Subcutaneous adipose tissue (tissue), 4 donors: ENCODE data around the gene LHX6. TPM values are rescaled to one million over a fixed set of nuclear protein-coding genes. Genes with fewer than 3 reads are reported as not detected.

Experiments used
- total RNA-seq, 4 donors: library from RNA; depleted of rRNA; stranded (reverse); fragments of >200 nt; gene quantifications; one replicate each; pipeline ENCODE4 v1.1.0, GENCODE V29; 2016
- TF ChIP-seq, protein P1 (sequence below): fragments of 450-650 bp; IDR thresholded peaks from one replicate; pipeline ENCODE4 v1.5.1; 2016; ENCODE audit warnings: low read depth, mild to moderate bottlenecking, control low read depth, antibody characterized with exemption, moderate library complexity

LHX6 gene
- total RNA-seq, 4 donors from 2014 or later = 3.1 to 10.1 (median 6.4) TPM

DNA sequence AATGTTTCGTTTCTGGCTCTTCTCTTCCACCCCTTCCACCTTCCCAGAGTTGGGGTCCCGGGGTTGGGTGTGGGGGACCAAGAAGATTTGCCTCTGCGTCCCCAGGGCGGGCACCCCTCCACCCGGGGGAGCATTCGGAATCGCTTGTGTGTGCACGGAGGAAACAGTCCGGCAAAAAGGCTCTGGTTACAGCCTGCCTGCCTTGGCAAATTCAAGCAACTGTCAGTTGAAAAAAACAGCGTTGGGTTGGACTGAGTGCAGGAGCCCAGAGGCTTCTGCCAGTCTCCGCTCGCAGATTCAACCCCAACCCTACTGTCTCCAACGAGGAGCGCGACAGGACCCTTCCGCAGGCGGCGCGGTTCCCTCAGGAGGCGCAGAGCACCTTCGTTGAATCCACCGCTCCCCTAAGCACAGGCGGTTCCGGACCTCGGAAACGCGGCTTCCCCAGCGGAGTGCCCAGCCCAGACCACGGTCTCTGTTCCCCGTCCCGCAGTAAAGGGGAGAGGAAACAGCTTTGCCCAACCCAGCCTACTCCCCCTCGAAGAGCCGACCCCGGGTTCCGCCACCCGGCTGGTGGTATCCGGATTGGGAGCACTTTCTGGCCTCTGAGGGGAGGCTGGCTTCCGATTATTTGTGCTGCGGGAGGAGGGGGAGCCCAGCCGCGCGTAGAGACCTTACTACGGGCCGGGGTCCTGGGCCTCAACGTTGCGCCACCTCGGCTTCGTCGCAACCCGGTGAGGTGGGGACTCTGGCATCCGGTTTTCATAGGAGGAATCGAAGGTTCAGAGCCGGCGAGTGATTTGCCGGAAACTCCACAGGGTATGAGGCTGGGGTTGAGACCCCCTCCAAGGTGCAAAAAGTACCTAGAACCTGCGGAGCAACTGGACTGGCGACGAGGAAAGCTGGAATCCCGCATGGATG, 9.6 kb downstream of the LHX6 start:
- TF ChIP-seq, protein P1, sequence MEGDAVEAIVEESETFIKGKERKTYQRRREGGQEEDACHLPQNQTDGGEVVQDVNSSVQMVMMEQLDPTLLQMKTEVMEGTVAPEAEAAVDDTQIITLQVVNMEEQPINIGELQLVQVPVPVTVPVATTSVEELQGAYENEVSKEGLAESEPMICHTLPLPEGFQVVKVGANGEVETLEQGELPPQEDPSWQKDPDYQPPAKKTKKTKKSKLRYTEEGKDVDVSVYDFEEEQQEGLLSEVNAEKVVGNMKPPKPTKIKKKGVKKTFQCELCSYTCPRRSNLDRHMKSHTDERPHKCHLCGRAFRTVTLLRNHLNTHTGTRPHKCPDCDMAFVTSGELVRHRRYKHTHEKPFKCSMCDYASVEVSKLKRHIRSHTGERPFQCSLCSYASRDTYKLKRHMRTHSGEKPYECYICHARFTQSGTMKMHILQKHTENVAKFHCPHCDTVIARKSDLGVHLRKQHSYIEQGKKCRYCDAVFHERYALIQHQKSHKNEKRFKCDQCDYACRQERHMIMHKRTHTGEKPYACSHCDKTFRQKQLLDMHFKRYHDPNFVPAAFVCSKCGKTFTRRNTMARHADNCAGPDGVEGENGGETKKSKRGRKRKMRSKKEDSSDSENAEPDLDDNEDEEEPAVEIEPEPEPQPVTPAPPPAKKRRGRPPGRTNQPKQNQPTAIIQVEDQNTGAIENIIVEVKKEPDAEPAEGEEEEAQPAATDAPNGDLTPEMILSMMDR = no peak

DNA sequence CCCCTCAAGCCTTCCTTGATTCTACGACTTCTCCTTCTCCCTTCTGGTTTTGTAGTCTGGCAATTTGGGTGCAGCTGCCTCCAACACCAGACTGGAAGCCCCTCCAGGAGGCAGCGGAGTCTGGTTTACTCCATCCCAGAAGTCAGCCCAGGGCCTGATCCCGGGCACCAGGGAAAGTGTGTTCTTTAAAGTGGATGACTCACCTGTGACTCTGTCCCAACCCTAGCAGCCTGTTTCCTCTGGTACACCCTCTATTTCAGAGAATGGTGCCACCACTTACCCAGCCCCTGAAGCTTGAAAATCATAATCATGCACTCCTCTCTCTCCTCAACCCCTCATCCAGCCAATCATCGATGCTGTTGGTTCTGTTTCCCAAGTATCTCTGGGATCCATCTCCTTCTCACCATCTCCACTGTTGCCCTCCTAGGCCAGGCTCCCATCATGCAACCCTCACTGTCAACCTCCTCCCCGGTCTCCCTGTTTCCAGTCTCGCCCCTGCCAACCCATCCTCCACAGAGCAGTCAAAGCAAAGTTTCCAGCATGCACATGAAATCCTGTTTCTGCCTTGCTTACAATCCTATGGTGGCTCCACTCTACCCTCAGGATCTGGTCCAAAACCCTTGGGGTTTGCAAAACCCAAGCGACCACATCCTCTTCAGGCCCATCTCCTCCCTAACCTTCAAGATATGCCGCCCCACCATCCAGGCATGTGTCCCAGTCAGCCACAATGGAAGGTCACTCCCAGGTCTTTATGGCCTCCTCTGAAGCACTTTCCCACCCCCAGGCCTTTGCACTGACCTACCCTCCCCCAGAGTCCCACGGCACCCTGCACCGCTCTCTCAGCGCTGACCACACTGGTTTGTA, 10.5 kb downstream of the LHX6 start:
- TF ChIP-seq, protein P1 = no peak

DNA sequence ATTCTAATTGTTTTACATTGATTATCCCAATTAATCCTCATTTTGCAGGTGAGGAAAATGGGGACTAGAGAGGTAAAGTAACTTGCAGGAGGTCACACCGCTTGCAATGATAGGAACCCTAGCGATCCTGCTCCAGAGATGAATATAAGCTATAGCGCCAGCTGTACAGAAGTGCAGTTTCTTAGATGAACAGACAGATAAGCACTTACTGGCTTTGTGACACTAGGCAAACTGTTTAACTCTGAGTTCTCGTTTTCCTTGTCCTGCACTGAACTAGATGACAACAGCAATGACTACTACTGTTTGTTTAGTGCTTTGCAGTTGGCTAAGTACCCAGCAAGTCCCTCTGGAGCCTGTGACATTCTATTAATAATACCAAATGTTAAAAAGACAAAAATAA, 11.1 kb downstream of the LHX6 start:
- TF ChIP-seq, protein P1 = no peak

DNA sequence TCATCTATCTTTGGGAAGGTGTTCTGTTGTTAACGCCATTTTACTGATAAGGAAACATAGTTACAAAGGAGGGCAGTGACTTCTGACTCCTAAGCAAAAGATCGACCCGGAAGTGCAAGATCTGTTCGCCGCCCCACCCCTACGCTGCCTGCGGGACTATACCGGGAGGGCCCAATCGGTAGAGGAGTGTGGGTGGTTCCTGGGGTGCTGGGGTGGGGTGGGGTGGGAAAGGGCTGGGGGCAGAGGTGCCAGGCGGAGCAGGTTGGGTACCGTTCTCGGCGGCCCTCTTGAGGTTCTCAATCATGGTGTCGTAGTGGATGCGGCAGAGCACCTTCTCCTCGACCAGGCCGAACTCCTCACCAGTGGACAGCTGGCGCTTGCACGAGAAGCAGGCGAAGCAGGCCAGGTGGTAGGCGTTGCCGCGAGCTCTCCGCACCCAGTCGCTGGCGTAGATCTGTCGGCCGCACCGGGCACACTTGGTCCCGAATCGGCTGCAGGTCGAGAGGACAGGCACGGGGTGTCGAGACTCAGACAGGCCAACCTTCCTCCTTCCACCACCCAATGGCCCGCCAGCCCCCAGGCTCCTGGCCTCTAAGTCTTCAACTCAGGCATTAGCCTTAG, 11.8 kb downstream of the LHX6 start:
- TF ChIP-seq, protein P1 = no peak

DNA sequence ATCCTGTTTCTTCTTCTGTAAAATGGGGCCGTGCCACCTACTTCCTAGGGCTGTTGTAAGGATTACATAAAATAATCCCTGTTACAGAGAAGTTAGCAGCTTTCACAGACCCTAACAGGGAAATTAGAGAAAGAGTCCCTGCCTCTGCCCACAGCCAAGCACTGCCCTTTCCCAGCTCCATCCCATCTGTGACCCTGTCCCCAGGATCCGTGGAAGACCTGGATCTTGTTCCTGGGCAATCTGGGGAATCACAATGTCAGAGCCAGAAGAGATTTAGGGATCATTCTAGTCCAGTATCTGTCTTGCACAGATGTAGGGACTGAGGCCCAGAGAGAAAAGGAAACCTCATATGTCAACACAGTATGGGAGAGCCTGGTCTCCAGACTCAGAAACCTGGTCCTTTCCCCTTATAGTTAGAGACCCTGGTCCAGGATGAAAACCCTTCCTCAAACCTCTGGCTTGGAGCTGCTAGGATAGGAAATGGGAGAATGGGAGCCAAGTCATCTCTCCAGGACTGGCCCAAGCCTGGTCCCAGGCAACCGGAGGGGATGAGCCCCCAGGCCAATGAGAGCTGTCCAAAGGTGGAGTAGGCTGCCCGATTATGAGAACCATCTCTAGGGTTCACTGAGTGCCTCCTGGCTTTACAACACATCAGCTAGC, 12.5 kb downstream of the LHX6 start:
- TF ChIP-seq, protein P1 = no peak

DNA sequence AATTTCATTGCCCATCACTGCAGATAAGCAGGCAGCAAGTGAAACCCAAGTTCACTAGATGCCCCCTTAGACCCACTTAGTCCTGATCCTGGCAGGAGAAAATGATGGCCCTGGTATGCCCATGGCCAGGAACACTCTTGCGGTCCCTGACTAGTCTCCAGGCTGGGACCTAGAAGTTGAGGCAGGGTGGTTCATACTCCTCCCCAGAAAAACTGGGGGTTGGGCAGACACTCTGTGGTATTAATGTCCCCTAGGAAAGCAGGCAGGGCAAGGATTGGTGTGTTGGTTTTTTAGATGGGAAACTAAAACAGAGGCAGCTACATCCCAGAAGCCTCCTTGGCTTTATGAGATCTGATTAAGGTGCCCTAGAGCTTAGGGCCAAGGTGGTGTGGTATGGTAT, 13.1 kb downstream of the LHX6 start:
- TF ChIP-seq, protein P1 = no peak
